ENCODE measurements around the gene HNRNPA3. TPM values are rescaled to one million over a fixed set of nuclear protein-coding genes. Genes with fewer than 3 reads are reported as not detected.
"Not testable (repeated sequence)": the region's sequence is repeated elsewhere in the genome, so short reads cannot be mapped to it uniquely, and the experiment has no call there.

HNRNPA3 gene
- total RNA-seq, 4 donors from 2014 or later = 32.6 to 55.9 (median 47.4) TPM

DNA sequence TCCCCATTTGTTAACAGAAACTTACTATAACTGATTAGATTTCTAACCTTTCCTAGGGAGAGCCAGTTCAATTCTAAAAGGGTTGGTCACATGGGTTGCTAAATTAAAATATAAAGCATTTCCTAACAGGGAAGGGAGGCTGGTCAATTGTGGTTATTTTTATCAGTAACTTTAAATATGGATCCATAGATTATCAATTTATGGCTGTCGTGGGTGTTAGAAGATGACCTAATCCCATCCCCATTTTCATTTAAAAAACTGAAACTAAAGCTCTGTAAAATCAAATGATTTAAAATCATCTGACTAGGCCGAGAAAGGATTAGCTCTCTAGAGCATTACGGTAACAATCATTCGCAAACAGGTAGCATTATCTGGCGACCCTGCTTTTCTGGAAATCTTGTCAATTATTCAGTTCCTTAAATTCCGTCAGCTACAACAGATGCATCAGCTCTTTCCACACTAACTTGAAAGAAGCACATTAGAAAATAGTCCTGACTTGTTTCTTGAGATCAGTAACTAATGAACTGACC, 953 bp upstream of the HNRNPA3 start:
- 1 to 4% methylated on average over 6 of the region's 6 CpGs for WGBS, 2 donors
- no peak for DNase-seq (ENCODE audit: low spot score in 2 of 2)
- H3K4me3 ChIP-seq (ENCODE audit: low read depth, poor library complexity, severe bottlenecking) = peak overlapping the region; percentile 25
- intact Hi-C loops (cut with DNase I; ENCODE audit: low total_unique reads) = no loop called here
- TF ChIP-seq, protein P1, sequence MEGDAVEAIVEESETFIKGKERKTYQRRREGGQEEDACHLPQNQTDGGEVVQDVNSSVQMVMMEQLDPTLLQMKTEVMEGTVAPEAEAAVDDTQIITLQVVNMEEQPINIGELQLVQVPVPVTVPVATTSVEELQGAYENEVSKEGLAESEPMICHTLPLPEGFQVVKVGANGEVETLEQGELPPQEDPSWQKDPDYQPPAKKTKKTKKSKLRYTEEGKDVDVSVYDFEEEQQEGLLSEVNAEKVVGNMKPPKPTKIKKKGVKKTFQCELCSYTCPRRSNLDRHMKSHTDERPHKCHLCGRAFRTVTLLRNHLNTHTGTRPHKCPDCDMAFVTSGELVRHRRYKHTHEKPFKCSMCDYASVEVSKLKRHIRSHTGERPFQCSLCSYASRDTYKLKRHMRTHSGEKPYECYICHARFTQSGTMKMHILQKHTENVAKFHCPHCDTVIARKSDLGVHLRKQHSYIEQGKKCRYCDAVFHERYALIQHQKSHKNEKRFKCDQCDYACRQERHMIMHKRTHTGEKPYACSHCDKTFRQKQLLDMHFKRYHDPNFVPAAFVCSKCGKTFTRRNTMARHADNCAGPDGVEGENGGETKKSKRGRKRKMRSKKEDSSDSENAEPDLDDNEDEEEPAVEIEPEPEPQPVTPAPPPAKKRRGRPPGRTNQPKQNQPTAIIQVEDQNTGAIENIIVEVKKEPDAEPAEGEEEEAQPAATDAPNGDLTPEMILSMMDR (IDR thresholded peaks at IDR 0.05) = no peak
- TF ChIP-seq POLR2A (IDR thresholded peaks at IDR 0.05) = no peak

DNA sequence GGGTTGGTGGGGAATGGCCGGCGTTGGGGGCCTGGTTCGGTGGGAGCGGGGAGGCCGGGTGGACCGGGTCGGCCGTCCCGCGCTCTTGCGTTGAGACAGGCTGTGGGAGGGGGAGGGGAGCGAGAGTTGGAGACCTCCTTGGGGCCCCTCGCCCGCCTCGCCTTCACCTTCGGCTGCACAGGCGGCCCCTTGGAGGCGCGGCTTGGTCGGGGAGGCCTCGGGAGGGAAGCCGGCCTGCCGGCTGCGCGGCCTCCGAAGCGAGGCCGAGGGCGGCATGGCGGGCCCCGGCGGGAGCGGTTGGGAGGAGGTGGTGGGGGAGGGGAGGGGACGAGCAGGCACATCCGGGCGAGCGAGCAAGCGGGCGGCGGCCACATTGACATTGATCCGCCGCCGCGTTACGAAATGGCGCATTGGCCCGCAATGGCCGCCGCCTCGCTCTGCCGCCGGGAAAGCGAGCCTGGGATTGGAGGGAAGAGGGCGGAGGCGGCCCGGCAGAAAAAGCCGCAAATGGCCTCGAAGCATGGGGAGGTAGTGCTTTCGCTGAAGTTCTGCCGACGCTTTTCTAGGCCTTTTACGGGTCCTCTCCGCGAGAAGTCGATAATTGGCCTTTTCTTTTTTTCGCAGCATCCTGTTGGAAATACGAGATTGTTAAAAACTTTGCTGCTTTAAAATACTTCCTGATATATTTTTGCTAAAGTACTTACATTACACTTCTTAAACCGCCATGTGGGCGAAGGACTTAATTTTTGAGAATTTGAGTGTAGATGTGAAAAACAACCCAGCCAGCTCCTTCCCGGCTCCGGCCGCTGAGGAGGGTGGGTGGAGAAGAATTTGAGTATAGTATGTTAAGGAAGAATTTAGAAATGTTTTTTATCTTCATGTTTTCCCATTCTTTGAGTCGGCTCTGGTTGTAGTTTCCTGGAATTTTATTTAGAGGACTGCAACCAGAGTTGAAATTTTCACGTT, 580 bp downstream of the HNRNPA3 start:
- intact Hi-C loops (cut with DNase I; ENCODE audit: low total_unique reads) = no loop called here
- 0 to 1% methylated on average over 63 to 71 of the region's 74 CpGs for WGBS, 2 donors
- peak; percentile 89 to 98 for DNase-seq (ENCODE audit: low spot score in 2 of 2)
- TF ChIP-seq, protein P1 (IDR thresholded peaks at IDR 0.05) = no peak
- no peak for TF ChIP-seq POLR2A (IDR thresholded peaks at IDR 0.05)
- H3K4me3 ChIP-seq (ENCODE audit: low read depth, poor library complexity, severe bottlenecking) = peak overlapping the region; percentile 85

DNA sequence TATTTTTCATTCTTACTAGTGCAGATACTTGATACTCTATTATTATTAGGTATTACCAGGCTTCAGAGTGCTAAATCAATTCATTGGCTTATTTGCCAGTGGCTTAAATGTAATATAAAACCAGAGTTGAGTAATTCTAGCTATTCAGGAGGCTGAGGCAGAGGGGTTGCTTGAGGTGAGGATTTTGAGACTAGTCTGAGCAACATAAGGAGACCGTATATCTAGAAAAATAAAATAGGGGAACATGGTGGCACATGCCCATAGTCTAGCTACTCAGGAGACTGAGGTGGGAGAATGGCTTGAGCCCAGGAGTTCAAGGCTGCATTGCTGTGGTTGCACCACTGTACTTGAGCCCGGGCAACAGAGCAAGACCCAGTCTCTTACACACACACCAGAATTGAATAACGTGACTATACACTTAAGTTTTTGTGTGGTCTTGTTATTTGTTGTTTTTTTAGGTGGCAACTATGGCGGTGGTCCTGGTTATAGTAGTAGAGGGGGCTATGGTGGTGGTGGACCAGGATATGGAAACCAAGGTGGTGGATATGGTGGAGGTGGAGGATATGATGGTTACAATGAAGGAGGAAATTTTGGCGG, 4.8 kb downstream of the HNRNPA3 start:
- no peak for TF ChIP-seq POLR2A (IDR thresholded peaks at IDR 0.05)
- intact Hi-C loops (cut with DNase I; ENCODE audit: low total_unique reads) = no loop called here
- DNase-seq (ENCODE audit: low spot score in 2 of 2) = no peak
- H3K4me3 ChIP-seq (ENCODE audit: low read depth, poor library complexity, severe bottlenecking) = no peak overlapping the region
- WGBS, 2 donors = 78 to 80% methylated on average over 5 of the region's 5 CpGs

DNA sequence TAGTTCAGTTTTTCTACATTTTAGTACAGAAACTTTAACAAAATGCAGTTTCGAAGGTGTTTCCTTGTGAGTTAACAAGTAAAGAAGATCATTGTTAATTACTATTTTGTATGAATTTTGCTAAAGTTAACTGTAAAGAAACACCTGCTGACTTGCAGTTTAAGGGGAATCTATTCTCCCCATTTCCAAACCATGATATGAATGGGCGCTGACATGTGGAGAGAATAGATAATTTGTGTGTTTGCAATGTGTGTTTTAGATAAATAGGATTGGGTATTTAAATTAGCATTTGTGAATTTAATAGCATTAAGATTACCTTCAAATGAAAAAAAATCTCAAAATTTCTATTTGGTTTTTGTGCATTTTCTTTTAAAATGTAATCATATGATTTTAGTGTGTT, 7.2 kb downstream of the HNRNPA3 start:
- H3K4me3 ChIP-seq (ENCODE audit: low read depth, poor library complexity, severe bottlenecking); DNase-seq (ENCODE audit: low spot score in 2 of 2); intact Hi-C loops (cut with DNase I; ENCODE audit: low total_unique reads): not testable (repeated sequence)
- 93 to 97% methylated on average over 2 of the region's 2 CpGs for WGBS, 2 donors

DNA sequence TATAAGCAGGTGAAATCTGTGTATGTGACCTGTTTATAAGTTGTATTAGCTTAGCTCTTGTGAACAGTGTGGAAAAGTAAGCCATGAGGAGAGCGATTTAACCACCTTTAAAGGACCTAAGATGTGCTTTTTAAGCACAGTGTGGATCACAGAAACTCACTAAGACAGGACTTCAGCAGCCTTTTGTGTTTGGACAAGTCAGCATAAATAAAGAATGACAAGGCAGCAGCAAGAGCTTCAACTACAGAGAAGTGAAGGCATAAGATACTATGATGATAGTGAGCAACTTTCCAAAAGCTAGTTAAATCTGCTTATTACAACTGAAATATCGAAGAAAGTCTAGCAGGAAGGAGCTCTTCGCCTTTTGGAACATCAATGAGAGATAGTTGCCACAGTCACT, 8.9 kb downstream of the HNRNPA3 start:
- TF ChIP-seq, protein P1 (IDR thresholded peaks at IDR 0.05) = no peak
- TF ChIP-seq POLR2A (IDR thresholded peaks at IDR 0.05) = no peak
- no peak for DNase-seq (ENCODE audit: low spot score in 2 of 2)
- H3K4me3 ChIP-seq (ENCODE audit: low read depth, poor library complexity, severe bottlenecking) = no peak overlapping the region
- 86 to 94% methylated on average over 3 of the region's 3 CpGs for WGBS, 2 donors
- intact Hi-C loops (cut with DNase I; ENCODE audit: low total_unique reads) = no loop called here

DNA sequence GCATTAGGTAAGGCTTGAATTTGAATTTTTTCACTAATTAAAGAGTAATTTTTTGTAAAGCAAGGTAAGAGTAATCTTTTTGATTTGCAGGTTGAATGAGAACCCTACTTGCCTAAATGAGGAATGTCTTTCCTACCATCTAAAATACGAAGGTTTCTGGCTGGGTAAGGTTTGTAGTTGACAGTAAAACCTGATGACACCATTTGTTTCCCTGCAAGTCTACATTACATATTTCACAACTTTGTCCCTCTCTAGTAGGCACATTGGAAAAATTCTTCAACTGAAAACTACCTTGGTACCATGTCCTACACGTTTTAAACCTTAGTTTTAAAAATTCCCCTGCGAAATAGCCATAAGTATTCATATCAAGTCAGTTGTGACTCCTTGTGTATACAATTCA, 9.4 kb downstream of the HNRNPA3 start:
- no peak for DNase-seq (ENCODE audit: low spot score in 2 of 2)
- 82 to 88% methylated on average over 3 of the region's 3 CpGs for WGBS, 2 donors
- intact Hi-C loops (cut with DNase I; ENCODE audit: low total_unique reads) = no loop called here
- no peak for TF ChIP-seq POLR2A (IDR thresholded peaks at IDR 0.05)
- TF ChIP-seq, protein P1 (IDR thresholded peaks at IDR 0.05) = no peak
- H3K4me3 ChIP-seq (ENCODE audit: low read depth, poor library complexity, severe bottlenecking) = no peak overlapping the region

DNA sequence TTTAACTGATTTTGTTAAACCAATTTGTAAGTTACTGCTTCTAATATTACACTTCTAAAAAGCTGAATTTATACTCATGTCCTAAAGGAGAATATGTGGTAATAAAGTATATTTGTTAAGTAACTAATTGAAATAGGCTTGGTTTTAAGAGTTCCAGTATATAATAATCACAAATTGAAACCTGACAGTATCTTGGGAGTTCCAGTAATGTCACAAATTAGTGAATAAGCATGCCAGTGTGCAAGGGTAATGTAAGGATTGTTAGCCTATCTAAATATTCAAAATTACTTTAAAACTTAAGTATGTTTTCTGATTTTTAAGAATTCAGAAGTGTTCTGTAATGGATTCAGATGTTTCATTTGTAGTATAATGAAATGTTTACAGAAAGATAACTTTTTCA, 10.8 kb downstream of the HNRNPA3 start:
- DNase-seq (ENCODE audit: low spot score in 2 of 2); H3K4me3 ChIP-seq (ENCODE audit: low read depth, poor library complexity, severe bottlenecking); intact Hi-C loops (cut with DNase I; ENCODE audit: low total_unique reads): not testable (repeated sequence)
